ENCODE results near the gene STK35. TPM values are rescaled to one million over a fixed set of nuclear protein-coding genes. Genes with fewer than 3 reads are reported as not detected.

Gene STK35
- total RNA-seq, 2 donors from 2014 or later = 25.8 to 26.7 TPM

DNA sequence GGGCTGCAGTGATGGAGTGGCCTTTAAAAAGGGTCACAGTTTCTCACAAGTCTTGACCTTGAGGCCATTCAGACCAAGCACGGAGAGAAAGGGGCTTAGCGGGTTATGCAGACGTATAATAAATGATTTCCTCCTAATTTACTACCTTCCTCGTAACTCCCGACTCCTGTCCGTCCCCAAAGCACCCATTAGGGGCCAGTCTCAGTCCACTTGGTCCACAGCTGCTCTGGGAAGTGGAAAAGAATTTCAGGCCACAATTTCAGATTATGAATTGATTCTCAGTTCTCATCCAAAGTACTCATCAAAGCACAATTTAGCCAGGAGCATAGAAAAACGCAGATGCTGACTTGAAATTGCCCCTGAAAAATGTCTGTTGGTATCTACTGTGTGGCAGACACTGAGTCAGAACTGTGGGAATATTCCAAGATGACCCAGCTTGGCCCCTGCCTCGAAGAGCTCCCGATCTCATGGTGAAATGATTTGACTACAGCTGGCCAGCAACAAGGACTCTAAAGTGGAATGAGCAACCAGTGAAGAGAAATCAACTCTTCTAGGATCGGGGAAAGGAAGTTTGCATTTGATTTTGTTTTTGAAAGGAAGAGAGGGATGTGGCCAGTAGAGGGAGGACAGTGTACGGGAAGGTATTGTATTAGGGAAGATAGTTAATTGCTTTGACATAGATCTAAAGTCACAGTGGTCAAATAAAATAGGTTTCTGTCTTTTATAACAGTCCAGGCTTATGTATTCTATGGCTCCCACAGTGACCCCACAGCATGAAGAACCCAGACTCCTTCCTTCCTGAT, 15.2 kb upstream of the STK35 start:
- intact Hi-C loops (cut with DNase I) = no loop called here
- Histone ChIP-seq H3K9me3 (no peaks in the 10 kb centered on the region), H3K9ac (ENCODE audit: low read depth in 2 of 2, low read length in 2 of 2) (no peak overlapping the region), H3K27me3 (no peaks in the 10 kb centered on the region), H3K4me1 (no peaks in the 10 kb centered on the region), H3K27ac (no peak overlapping the region), H3K36me3 (no peaks in the 10 kb centered on the region), H3K4me3 (no peak overlapping the region)
- DNase-seq = no peak
- TF ChIP-seq, protein P1, sequence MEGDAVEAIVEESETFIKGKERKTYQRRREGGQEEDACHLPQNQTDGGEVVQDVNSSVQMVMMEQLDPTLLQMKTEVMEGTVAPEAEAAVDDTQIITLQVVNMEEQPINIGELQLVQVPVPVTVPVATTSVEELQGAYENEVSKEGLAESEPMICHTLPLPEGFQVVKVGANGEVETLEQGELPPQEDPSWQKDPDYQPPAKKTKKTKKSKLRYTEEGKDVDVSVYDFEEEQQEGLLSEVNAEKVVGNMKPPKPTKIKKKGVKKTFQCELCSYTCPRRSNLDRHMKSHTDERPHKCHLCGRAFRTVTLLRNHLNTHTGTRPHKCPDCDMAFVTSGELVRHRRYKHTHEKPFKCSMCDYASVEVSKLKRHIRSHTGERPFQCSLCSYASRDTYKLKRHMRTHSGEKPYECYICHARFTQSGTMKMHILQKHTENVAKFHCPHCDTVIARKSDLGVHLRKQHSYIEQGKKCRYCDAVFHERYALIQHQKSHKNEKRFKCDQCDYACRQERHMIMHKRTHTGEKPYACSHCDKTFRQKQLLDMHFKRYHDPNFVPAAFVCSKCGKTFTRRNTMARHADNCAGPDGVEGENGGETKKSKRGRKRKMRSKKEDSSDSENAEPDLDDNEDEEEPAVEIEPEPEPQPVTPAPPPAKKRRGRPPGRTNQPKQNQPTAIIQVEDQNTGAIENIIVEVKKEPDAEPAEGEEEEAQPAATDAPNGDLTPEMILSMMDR (IDR thresholded peaks at IDR 0.05) = no peak

DNA sequence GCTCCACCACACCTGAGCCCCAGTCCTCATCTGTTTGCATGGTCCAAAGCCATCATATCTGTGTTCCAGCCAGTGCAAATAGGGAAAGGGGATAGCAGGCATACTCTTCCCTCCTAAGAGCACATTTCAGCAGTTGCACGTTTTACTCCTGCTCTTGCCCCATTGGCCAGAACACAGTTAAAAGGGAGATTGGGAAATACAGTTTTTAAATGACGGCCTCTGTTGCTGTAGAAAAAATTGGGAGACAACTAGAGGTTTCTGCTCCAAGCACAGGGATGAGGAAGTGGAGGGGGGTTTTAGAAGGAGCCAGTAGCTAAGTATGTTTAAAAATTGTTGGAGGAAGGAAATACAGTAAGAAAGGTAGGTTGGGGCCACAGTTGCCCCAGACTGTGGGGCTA, 14.6 kb upstream of the STK35 start:
- no peak overlapping the region for H3K9ac ChIP-seq (ENCODE audit: low read depth in 2 of 2, low read length in 2 of 2)
- H3K9me3 ChIP-seq = no peaks in the 10 kb centered on the region
- no peaks in the 10 kb centered on the region for H3K36me3 ChIP-seq
- no peaks in the 10 kb centered on the region for H3K27me3 ChIP-seq
- H3K27ac ChIP-seq = no peak overlapping the region
- TF ChIP-seq, protein P1 (IDR thresholded peaks at IDR 0.05) = no peak
- intact Hi-C loops (cut with DNase I) = no loop called here
- no peaks in the 10 kb centered on the region for H3K4me1 ChIP-seq
- no peak for DNase-seq
- H3K4me3 ChIP-seq = no peak overlapping the region

DNA sequence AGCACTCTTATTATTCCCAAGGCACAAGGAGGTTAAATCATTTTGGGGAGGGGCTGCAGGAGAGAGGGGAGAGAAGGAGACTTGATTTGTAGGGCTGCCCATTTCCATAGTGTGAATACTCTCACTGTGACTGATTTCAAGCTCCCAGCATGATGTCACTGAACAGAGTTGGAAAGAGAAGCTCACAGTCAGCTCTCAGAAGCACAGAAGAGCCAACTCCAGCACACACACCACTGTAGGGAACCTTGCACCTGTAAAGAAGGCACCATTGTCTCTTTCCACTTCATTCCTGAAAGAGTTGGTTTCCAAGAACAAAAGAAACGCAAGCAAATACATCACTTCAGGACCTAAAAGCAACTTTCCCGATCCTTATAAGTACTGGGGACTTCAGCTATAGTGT, 12.7 kb upstream of the STK35 start:
- Histone ChIP-seq H3K27ac (no peak overlapping the region), H3K9me3 (no peaks in the 10 kb centered on the region), H3K36me3 (no peaks in the 10 kb centered on the region), H3K4me3 (no peak overlapping the region), H3K4me1 (no peaks in the 10 kb centered on the region), H3K9ac (ENCODE audit: low read depth in 2 of 2, low read length in 2 of 2) (no peak overlapping the region), H3K27me3 (no peaks in the 10 kb centered on the region)
- intact Hi-C loops (cut with DNase I) = no loop called here
- DNase-seq = no peak
- TF ChIP-seq, protein P1 (IDR thresholded peaks at IDR 0.05) = no peak

DNA sequence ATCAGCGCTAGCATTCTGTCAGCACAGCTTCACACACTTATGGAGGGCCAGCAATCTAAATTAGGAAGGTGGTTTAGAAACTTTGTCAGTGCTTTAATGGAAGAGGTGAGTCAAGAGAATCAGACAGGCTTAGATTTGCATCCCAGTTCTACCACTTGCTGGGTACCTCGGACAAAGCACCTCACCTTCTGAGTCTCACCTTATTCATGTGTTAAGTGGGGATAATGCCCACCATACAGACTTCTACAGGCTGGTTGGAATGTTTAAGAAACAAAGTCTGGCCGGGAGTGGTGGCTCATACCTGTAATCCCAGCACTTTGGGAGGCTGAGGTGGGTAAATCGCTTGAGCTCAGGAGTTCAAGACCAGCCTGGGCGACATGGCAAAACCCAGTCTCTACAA, 12.2 kb upstream of the STK35 start:
- no peak for DNase-seq
- Histone ChIP-seq H3K36me3 (no peaks in the 10 kb centered on the region), H3K9me3 (no peaks in the 10 kb centered on the region), H3K4me3 (no peak overlapping the region), H3K9ac (ENCODE audit: low read depth in 2 of 2, low read length in 2 of 2) (no peak overlapping the region), H3K27me3 (no peaks in the 10 kb centered on the region), H3K4me1 (no peaks in the 10 kb centered on the region), H3K27ac (no peak overlapping the region)
- TF ChIP-seq, protein P1 (IDR thresholded peaks at IDR 0.05) = no peak
- intact Hi-C loops (cut with DNase I) = no loop called here

DNA sequence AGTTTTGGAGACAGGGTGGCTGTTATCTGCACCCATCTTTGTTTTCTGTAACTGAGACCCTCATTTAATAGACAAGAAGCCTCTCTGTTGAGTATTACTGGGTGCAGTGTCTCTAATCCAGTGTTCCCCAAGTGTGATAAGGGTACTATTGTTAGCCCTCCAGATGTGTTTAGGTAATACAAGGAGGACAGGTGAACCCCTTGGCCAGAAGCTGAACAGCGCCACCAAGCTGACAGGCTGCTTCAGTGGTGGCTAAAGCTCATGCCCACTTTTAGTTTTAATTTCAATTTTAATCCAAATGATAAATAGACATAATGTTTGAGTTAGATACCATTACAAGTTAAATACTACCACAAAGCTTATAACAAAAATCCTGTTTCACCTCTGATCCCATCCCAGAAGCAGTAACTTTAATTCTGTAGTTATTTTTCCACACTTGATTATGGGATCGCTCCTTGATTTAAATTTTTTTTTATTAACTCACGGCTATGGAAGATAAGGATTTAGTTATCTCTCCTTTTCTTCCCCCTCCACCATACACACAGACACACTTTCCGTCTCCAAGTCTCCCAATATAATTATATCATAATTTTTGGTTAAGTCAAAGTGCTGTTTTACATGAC, 8.4 kb upstream of the STK35 start:
- DNase-seq = no peak
- Histone ChIP-seq H3K4me1 (no peaks in the 10 kb centered on the region), H3K9me3 (no peaks in the 10 kb centered on the region), H3K36me3 (no peaks in the 10 kb centered on the region), H3K9ac (ENCODE audit: low read depth in 2 of 2, low read length in 2 of 2) (no peak overlapping the region), H3K27me3 (no peaks in the 10 kb centered on the region), H3K27ac (no peak overlapping the region), H3K4me3 (no peak overlapping the region)
- intact Hi-C loops (cut with DNase I) = loop anchor here (10.0 kb wide), 1 partner anchor 328 kb away; no protein-coding TSS in a partner anchor
- TF ChIP-seq, protein P1 (IDR thresholded peaks at IDR 0.05) = peak; percentile 33

Measured in colonic mucosa (tissue), 4 donors.